ENCODE data around the gene TRIP11.

GRCh38 chr14:91985521-91986255 is 54.2 kb downstream of the TRIP11 start:
- no peak for TF ChIP-seq EGR1 (IDR thresholded peaks at IDR 0.05)
- TF ChIP-seq EP300 (IDR thresholded peaks at IDR 0.05; ENCODE audit: borderline replicate concordance): no peak
- TF ChIP-seq CREB1 (IDR thresholded peaks at IDR 0.05; ENCODE audit: low read depth): no peak

All from Ishikawa (cell line).